ENCODE data around the gene DPP7.

DPP7 gene

DNA sequence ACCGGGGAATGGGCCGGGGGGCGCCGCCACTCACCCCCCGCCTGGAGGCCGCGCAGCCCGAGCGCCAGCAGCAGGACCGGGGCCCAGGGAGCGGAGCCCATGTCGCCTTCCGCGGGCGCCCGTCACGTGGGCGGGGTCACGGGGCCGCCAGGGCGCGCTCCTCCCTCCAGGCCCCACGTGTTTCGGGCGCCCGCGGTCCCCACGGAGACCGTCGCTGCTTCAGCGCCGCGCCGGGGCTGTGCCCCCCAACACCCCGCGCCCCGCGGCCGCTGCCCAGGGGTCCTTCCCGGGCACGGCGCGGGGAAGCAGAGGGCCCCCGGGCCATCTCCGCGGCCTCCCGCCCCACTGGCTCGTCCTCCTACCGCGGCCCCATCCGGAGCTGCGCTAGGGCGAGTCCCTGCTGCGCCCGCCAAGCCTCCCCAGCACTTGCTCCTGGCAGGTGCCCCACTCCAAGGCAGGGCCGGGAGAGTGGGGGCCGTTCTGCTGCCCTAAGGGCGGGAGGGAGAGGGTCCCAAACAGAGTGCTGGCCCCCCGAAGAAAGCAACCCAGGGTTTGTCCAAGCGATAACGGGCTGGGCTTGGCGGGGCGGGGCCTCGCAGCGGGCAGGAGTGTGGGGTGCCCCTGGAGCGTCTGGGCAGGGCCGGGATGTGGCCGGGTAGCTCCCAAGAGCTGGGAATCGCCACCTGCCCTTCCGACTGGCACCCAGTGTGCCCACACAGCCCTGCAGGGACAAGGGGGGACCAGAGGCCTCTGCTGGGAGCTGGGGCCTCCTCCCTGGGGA lies at the start of gene DPP7:
Gene DPP7, minus strand, starts transcription at position 121 of the 781 bp plus-strand sequence. Its CDS starts 20 bp downstream, at position 101.
- no peak for DNase-seq (ENCODE audit: low read depth)
- peak within 1 kb of the TSS; percentile 56 for H3K4me3 ChIP-seq (ENCODE audit: low read depth, low read length)

GRCh38 chr9:137163805-137164204 lies 49.3 kb upstream of the DPP7 start:
- no peak overlapping the region for H3K4me3 ChIP-seq (ENCODE audit: low read depth, low read length)
- no peak for DNase-seq (ENCODE audit: low read depth)

DNA sequence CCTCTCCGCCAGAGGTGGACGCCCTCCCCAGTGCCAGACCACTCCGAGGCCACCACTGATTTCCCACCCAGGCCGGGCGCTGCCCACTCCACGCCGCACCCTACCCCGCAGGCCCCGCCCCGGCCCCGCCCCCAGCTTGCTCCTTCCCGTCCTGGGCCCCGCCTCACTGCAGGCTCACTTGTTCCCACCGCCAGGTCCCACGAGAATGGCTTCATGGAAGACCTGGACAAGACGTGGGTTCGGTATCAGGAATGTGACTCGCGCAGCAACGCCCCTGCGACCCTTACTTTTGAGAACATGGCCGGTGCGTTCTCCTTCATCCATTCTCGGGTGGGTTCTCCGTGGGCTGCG lies 48.8 kb upstream of the DPP7 start:
- peak overlapping the region; percentile 29 for H3K4me3 ChIP-seq (ENCODE audit: low read depth, low read length)
- no peak for DNase-seq (ENCODE audit: low read depth)

- DNase-seq (ENCODE audit: low read depth), result no peak
- peak overlapping the region; percentile 29 for H3K4me3 ChIP-seq (ENCODE audit: low read depth, low read length)
These were observed 48.2 kb upstream of the DPP7 start for GRCh38 chr9:137162505-137163364.

GRCh38 chr9:137161558-137162486 lies 47.3 kb upstream of the DPP7 start:
- no peak overlapping the region for H3K4me3 ChIP-seq (ENCODE audit: low read depth, low read length)
- no peak for DNase-seq (ENCODE audit: low read depth)

GRCh38 chr9:137160716-137161557 lies 46.4 kb upstream of the DPP7 start:
- no peak overlapping the region for H3K4me3 ChIP-seq (ENCODE audit: low read depth, low read length)
- no peak for DNase-seq (ENCODE audit: low read depth)

DNA sequence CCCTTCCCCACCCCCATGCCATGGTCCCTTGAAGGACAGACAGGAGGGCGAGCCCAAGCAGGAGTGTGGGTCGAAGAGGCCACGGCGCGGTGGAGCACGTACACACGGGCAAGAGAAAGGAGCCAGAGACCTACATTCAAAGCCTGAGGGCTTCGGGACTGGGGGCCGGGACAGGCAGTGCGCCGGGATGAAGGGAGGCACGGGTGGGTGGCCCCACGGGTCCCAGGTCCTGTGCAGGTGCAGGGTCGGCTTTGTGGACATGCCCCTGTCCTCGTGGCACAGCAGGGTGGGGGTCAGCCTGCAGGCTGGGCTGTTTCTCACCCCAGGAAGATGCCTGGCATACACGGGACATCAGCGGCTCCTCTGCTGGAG lies 45.5 kb upstream of the DPP7 start:
- no peak for DNase-seq (ENCODE audit: low read depth)

DNA sequence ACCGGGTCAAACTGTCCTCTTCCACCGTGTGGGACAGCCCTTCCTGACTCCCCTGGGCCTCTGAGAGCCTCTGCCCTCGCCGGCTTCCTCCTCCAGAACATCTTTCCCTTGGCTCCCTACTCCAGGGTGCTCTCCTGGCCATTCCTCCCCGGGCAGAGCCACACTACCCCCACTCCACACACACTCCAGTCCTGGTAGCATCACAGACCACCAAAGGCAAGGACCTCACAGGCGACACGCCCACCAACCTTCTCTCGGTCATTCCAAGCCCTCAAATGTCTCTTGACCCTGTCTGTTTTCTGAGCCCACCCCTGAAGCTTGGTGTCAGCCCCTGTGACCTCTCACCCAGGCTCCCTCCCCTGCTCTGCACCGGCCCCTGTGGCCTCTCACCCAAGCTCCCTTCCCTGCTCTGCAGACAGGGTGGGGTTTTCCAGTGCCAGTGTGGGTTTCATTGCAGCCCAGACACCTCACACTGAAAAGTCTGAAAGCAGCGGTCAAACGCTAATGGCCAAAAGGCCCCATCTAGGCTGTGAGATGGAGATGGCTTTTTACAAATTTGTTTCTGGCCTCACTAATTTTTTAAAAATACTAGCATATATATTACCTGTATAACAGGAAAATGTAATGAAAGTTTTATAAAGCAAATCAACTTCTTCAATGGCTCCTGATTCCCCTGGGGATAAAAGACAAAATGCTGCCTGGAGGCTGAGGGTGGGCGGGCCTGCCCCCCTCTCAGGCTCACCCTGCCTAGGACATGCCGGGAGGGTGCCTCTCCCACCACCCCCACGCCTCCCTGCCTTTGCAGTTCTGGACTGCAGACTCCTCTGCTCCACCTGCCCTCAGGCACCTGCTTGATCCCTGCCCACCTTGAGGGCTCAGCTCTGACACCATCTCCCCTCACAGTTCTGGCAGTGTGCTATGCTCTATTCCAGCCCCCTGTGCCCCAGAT lies 44.8 kb upstream of the DPP7 start:
- DNase-seq (ENCODE audit: low read depth), result no peak
- no peak overlapping the region for H3K4me3 ChIP-seq (ENCODE audit: low read depth, low read length)

More for the DNA sequence above, 45.5 kb upstream of the DPP7 start:
- H3K4me3 ChIP-seq (ENCODE audit: low read depth, low read length), result no peak overlapping the region

GRCh38 chr9:137158625-137159024 lies 44.1 kb upstream of the DPP7 start:
- H3K4me3 ChIP-seq (ENCODE audit: low read depth, low read length), result no peak overlapping the region
- DNase-seq (ENCODE audit: low read depth), result no peak

DNA sequence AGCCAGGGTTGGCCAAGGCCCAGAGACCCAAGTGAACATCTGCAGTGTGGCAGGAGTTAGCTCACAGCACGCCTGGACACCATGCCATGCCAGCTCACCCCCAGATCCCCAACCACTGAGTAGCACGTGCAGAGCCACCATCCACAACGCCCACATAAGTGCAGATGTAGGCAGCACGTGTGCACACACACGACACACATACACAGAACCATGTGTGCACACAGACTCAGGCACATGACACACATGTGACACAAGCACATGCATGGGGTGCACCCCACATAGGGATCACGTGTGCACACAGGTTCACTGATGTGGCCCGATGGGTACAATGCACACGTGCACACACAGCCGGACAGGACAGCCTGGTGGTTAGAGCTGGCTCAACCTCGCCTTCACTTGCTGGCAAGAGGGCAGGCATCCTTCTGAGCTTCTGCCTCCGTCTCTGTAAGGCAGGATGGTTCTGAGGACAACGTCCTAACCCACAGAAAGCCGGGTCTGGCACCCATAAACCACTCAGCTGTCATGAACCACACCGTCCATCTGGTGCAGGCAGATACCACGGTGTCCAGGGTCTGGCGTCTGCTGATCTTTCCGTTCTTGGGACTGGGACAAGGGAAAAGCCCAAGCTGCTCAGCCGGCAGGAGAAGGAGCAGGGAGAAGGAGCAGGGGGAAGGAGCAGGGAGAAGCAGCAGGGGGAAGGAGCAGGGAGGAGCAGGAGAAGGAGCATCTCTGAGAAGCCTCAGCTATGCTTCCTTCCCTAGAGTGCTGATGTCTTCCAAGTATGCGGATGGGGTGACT lies 43.3 kb upstream of the DPP7 start:
- no peak for DNase-seq (ENCODE audit: low read depth)
- H3K4me3 ChIP-seq (ENCODE audit: low read depth, low read length), result no peak overlapping the region

DNA sequence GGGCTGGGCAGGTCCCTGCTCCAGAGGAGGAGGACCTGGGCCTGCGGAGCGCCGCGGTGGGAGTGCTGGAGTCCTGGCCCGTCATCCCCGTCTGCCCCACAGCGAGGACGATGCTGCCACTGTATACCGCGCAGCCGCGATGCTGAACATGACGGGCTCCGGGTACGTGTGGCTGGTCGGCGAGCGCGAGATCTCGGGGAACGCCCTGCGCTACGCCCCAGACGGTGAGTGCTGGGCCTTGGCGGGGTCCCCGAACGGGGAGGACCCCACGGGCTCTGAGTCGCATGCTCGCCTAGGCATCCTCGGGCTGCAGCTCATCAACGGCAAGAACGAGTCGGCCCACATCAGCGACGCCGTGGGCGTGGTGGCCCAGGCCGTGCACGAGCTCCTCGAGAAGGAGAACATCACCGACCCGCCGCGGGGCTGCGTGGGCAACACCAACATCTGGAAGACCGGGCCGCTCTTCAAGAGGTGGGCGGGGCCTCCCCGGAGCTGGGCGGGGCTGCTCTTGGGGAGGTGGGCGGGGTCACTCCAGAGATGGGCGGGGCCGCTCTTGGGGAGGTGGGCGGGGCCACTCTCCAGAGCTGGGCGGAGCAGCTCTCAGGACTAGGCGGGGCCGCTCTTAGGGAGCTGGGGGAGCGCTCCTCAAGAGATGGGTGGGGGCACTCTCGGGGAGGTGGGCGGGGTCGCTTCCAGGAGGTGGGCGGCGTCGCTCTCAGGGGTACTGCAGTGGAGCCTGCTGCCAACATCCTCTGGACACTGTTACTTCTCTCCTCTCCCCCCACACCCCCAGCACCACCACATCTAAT lies 42.2 kb upstream of the DPP7 start:
- peak overlapping the region; percentile 38 for H3K4me3 ChIP-seq (ENCODE audit: low read depth, low read length)
- no peak for DNase-seq (ENCODE audit: low read depth)

DNA sequence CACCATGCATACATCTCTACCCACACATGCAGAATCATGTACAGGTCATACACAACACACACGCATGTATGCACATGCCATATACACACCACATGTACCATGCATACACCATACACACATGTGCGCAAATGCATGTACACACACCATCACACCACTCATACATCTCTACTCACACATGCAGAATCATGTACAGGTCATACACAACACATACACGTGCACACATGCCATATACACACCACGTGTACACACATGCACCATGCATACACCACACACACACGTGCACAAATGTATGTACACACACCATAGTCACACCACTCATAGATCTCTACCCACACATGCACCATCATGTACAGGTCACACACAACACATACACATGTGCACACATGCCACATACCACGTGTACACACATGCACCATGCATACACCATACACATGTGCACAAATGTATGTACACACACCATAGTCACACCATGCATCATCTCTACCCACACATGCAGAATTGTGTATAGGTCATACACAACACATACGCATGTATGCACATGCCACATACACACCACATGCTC lies 38.4 kb upstream of the DPP7 start:
- no peak overlapping the region for H3K4me3 ChIP-seq (ENCODE audit: low read depth, low read length)
- DNase-seq (ENCODE audit: low read depth), result no peak

DNA sequence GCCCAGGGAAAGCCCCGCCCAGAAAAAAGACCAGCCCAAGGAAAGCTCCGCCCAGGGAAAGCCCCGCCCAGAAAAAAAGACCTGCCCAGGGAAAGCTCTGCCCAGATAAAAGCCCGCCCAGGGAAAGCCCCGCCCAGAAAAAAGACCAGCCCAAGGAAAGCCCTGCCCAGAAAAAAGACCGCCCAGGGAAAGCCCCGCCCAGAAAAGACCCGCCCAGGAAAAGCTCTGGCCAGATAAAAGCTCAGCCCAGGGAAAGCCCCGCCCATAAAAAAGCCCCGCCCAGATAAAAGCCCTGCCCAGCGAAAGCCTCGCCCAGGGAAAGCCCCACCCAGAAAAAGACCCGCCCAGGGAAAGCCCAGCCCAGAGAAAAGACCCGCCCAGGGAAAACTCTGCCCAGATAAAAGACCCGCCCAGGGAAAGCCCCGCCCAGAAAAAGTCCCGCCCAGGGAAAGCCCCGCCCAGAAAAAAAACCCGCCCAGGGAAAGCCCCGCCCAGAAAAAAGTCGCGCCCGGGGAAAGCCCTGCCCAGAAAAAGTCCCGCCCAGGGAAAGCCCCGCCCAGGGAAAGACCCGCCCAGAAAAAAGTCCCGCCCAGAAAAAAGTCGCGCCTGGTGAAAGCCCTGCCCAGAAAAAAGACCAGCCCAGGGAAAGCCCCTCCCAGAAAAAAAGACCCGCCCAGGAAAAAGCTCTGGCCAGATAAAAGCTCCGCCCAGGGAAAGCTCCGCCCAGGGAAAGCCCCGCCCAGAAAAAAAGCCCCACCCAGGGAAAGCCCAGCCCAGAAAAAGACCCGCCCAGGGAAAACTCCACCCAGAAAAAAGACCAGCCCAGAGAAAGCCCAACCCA lies 36.3 kb upstream of the DPP7 start:
- no peak overlapping the region for H3K4me3 ChIP-seq (ENCODE audit: low read depth, low read length)
- DNase-seq (ENCODE audit: low read depth), result no peak

GRCh38 chr9:137149942-137150616 lies 35.5 kb upstream of the DPP7 start:
- DNase-seq (ENCODE audit: low read depth), result no peak

DNA sequence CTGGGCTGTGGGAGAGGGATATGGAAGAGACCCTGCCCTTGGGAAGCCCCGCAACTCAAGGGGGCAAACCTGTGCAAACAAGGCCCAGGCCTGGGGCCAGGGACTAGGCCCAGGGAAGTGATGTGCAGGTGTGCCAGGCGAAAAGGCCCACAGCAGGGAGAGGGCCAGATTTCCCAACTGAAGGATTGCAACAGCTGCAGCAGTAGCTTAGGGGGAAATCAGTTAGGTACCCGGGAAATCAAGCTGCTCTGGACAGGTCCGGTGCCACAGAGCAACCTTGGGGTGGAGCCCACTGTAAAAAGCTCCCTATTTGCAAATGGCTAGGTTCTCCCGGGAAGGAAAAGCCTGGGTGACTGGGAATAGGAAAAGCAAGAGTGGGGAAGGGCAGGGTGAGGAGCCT lies 34.8 kb upstream of the DPP7 start:
- DNase-seq (ENCODE audit: low read depth), result no peak
- no peak overlapping the region for H3K4me3 ChIP-seq (ENCODE audit: low read depth, low read length)

More at GRCh38 chr9:137149942-137150616, 35.5 kb upstream of the DPP7 start:
- H3K4me3 ChIP-seq (ENCODE audit: low read depth, low read length), result no peak overlapping the region

Measured in skeletal muscle cell (primary cell).